Measurements from ENCODE around the gene MOB3B. TPM values are rescaled to one million over a fixed set of nuclear protein-coding genes. Genes with fewer than 3 reads are reported as not detected.
A peak's percentile ranks its signal among the peaks of the same experiment; 100 is the strongest.
"Not testable (repeated sequence)": the region's sequence is repeated elsewhere in the genome, so short reads cannot be mapped to it uniquely, and the experiment has no call there.

MOB3B gene
- total RNA-seq, 1 donor = 0.43 TPM

DNA sequence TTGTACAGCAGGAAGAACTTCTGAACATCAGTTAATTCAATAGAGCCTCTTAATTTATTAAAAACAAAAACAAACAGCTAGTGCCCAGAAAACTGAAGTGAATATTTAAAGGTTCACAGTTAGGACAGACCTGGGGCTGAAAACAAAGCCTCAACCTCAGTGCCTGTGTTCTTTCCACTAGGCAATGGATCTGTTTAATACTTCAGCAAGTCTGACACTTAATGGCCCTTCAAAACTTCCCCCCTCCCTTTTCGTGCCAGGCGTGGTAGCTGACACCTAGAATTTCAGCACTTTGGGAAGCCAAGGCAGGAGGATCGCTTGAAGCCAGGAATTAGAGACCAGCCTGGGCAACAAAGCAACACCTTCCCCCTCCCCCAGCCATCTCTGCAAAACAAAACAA lies 60.1 kb downstream of the MOB3B start:
- H3K4me3 ChIP-seq (ENCODE audit: low read depth, low read length) = no peak overlapping the region
- DNase-seq (ENCODE audit: low read depth) = no peak
- TF ChIP-seq, protein P1, sequence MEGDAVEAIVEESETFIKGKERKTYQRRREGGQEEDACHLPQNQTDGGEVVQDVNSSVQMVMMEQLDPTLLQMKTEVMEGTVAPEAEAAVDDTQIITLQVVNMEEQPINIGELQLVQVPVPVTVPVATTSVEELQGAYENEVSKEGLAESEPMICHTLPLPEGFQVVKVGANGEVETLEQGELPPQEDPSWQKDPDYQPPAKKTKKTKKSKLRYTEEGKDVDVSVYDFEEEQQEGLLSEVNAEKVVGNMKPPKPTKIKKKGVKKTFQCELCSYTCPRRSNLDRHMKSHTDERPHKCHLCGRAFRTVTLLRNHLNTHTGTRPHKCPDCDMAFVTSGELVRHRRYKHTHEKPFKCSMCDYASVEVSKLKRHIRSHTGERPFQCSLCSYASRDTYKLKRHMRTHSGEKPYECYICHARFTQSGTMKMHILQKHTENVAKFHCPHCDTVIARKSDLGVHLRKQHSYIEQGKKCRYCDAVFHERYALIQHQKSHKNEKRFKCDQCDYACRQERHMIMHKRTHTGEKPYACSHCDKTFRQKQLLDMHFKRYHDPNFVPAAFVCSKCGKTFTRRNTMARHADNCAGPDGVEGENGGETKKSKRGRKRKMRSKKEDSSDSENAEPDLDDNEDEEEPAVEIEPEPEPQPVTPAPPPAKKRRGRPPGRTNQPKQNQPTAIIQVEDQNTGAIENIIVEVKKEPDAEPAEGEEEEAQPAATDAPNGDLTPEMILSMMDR (IDR thresholded peaks at IDR 0.05; ENCODE audit: insufficient read depth, low read depth, low read length) = no peak

DNA sequence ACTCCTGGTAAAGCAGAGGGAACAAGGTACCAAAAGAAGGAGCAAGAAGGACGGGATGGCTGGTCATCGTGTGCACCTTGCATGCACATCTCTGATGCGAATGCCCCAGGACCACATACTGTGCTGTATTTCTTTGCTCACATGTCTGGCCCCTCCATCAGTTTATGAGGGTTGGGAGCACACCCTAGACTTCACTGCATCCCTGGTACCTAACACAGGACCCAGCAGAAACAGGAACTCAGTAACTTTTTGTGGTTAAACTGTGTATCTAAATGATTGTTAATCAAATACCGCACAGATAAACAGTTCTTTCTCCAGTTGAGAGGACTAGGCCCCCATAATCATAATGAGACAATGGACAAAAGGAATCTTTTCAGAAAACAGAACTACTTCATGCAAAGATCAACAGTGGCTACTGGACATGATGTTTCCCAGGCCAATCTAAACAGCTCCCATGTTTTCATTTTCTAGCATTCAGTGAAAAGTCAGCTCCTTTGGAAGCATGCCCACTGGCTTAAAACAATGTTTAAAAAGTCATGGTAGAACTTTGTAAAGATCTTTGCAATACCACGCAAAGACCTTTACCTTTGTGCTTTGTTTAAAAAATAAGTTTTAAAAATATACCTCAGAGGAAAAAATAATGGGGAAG lies 61.0 kb downstream of the MOB3B start:
- TF ChIP-seq, protein P1 (IDR thresholded peaks at IDR 0.05; ENCODE audit: insufficient read depth, low read depth, low read length) = no peak
- peak; percentile 62 for DNase-seq (ENCODE audit: low read depth)
- H3K4me3 ChIP-seq (ENCODE audit: low read depth, low read length) = no peak overlapping the region

DNA sequence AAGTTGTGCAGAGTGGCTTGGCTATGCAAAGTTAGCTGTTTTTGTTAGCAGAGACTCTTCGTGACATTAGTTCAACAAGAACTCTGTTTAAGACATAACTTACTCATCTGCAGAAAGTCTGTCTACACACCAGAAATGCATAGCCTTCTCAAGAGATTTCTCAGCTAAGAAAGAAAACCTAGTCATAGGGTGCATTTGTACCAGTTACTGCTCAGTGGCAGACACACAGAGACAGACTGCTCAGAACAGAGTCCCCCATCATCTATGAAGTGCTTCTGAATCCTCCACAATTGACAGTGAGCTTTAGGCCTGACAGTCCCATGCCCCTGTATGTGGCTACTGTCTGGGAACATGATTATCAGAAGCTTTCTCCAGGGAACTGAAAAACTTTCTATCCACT lies 61.6 kb downstream of the MOB3B start:
- DNase-seq (ENCODE audit: low read depth) = no peak
- no peak overlapping the region for H3K4me3 ChIP-seq (ENCODE audit: low read depth, low read length)
- TF ChIP-seq, protein P1 (IDR thresholded peaks at IDR 0.05; ENCODE audit: insufficient read depth, low read depth, low read length) = no peak

DNA sequence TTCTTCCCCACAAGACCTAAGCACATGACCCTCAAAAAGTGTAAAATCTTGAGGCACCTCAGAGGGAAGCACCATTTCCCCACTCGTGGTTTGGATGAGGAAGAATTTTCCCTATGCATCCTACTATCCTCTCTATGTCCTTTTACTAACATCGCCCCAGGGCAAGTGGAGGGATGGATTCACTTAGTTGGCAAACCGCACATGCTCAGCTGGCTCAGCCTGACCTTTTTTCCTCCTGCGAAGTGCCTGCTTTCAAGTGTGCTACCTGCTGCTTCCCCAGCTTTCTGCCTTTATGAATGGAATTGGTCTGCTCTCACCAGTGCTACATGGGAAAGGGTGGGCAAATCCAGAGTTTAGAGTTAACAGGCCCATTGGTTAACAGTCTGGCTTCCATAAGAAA lies 62.1 kb downstream of the MOB3B start:
- TF ChIP-seq, protein P1 (IDR thresholded peaks at IDR 0.05; ENCODE audit: insufficient read depth, low read depth, low read length) = no peak
- no peak for DNase-seq (ENCODE audit: low read depth)
- no peak overlapping the region for H3K4me3 ChIP-seq (ENCODE audit: low read depth, low read length)

DNA sequence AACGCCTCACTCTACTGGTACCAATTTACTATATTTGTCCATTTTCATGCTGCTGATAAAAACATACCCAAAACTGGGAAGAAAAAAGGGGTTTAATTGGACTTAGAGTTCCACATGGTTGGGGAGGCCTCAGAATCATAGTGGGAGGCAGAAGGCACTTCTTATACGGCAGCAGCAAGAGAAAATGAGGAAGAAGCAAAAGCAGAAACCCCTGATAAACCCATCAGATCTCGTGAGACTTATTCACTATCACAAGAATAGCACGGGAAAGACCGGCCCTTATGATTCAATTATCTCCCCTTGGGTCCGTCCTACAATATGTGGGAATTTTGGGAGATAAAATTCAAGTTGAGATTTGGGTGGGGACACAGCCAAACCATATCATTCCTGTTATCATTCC lies 63.1 kb downstream of the MOB3B start:
- not testable (repeated sequence) for H3K4me3 ChIP-seq (ENCODE audit: low read depth, low read length); DNase-seq (ENCODE audit: low read depth)

DNA sequence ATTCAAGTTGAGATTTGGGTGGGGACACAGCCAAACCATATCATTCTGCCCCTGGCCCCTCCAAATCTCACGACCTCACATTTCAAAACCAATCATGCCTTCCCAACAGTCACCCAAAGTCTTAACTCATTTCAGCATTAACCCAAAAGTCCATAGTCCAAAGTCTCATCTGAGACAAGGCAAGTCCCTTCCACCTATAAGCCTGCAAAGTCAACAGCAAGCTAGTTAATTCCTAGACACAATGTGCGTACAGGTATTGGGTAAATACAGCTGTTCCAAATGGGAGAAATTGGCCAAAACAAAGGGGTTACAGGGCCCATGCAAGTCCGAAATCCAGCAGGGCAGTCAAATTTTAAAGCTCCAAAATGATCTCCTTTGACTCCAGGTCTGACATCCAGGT lies 64.7 kb downstream of the MOB3B start:
- DNase-seq (ENCODE audit: low read depth); H3K4me3 ChIP-seq (ENCODE audit: low read depth, low read length): not testable (repeated sequence)

DNA sequence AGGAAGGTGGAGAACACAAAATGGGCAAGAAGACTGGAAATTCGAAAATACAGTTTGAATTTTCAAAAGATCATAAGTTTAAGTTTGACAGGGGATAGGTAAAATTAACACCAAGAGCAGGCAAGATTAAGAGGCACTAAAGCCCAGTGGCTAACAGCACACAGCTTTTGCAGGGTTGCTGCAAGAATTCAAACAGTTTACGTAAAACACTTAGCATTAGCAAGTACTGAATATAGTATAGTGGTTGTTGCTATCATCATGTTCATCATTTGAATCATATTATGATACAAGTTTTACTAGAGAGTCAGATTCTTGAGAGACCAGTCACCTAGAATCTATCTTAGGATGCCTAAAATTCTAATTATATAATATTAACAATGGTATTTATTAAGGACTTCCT lies 66.8 kb downstream of the MOB3B start:
- no peak overlapping the region for H3K4me3 ChIP-seq (ENCODE audit: low read depth, low read length)
- DNase-seq (ENCODE audit: low read depth) = no peak
- TF ChIP-seq, protein P1 (IDR thresholded peaks at IDR 0.05; ENCODE audit: insufficient read depth, low read depth, low read length) = no peak

DNA sequence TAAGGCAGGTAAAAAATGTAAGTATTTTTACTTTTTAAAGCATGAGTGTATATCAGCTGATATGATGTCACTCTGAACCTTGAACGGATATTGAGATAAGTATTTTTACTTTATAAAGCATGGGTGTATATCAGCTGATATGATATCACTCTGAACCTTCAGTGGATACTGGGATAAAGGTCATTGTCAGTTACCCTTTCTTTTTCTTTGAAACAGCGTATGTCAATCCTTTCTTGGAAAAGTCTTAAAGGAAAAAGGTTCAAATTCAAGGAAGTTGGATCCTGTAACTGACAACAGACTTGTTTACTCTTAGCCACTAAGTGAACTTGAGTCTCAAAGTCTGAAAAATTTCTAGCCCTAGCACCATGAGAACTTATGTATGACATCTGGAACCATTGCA lies 67.2 kb downstream of the MOB3B start:
- TF ChIP-seq, protein P1 (IDR thresholded peaks at IDR 0.05; ENCODE audit: insufficient read depth, low read depth, low read length) = no peak
- no peak overlapping the region for H3K4me3 ChIP-seq (ENCODE audit: low read depth, low read length)
- DNase-seq (ENCODE audit: low read depth) = no peak

Measured in fibroblast of villous mesenchyme (primary cell).